Right lobe of liver (tissue), 6 donors: ENCODE results near the gene OPRL1. TPM values are rescaled to one million over a fixed set of nuclear protein-coding genes. Genes with fewer than 3 reads are reported as not detected.

Experiments
- ATAC-seq, 4 donors: fragments of 200-7000 bp; cut with Tn5 transposase; one replicate each; pipeline ENCODE4 v1.9.1; 2020; ENCODE audit warnings: mild to moderate bottlenecking in 4 of 4, moderate library complexity in 4 of 4
- DNase-seq, 3 donors: peaks; one replicate each; pipeline ENCODE4 v3.0.0-alpha.2; 2020
- H3K27ac ChIP-seq, 3 donors: fragments of 200-600 bp; one replicate each; pipeline ENCODE4 v1.8.0; 2022
- H3K27me3 ChIP-seq, 2 donors: fragments of 200-600 bp; one replicate each; pipeline ENCODE4 v1.8.0; 2022
- H3K36me3 ChIP-seq, 4 donors: fragments of 200-600 bp; sonication (generic) in 1 of 4; one replicate each; pipeline versions ENCODE4 v1.5.1 to v1.8.0; 2017 to 2022; ENCODE audit warnings: control low read depth in 1 of 4
- H3K4me1 ChIP-seq, 4 donors: fragments of 200-600 bp; sonication (generic) in 1 of 4; one replicate each; pipeline versions ENCODE4 v1.5.1 to v1.8.0; 2017 to 2022; ENCODE audit warnings: control low read depth in 1 of 4
- H3K4me3 ChIP-seq, 3 donors: fragments of 200-600 bp; one replicate each; pipeline ENCODE4 v1.8.0; 2022
- H3K9me3 ChIP-seq, 4 donors: fragments of 200-600 bp; sonication (generic) in 1 of 4; one replicate each; pipeline versions ENCODE4 v1.5.1 to v1.8.0; 2017 to 2022; ENCODE audit warnings: control low read depth in 1 of 4
- CTCF ChIP-seq, 4 donors: fragments of 200-600 bp in 3 of 4; fragments of 450-650 bp in 1 of 4; IDR thresholded peaks; one replicate each; pipeline versions ENCODE4 v1.5.1 to v1.8.0; 2016 to 2022; ENCODE audit warnings: antibody characterized with exemption in 4 of 4, mild to moderate bottlenecking in 2 of 4
- POLR2A ChIP-seq: fragments of 450-650 bp; IDR thresholded peaks from one replicate; pipeline ENCODE4 v1.6.1; 2017; ENCODE audit warnings: antibody characterized with exemption, mild to moderate bottlenecking
- WGBS: methylation state at CpG from one replicate; pipeline ENCODE4 v1.1.6; 2018; ENCODE audit warnings: low coverage, low lambda C conversion rate; ENCODE audit not compliant: insufficient coverage; ENCODE audit errors: missing lambda C conversion rate; 5-methylcytosine and 5-hydroxymethylcytosine counted together
- intact Hi-C, 2 donors: fragments of 100-400 bp; cut with DNase I; formaldehyde crosslinking; loops; one replicate each; pipeline versions ENCODE4 v1.11.2 to v1.14.1; 2022
- total RNA-seq, 6 experiments: library from RNA; depleted of rRNA in 2 of 6; stranded (reverse); fragments of >200 nt in 2 of 6; fragmentation: NEBNext Ultra II Directional in 3 of 6; extraction: Animal tissue kit (Norgen Biotek cat#: 25700) in 3 of 6; gene quantifications; one replicate each; pipeline versions ENCODE4 v1.1.0 to v1.2.4, GENCODE V29; 2016 to 2023
- donor health status: DM: no; HTN: yes; CAD: no.
- donor health status: DM: no; HTN: no; CAD: no.
- donor health status: DM: no; HTN: no; CAD: no.
- donor health status: DM: no; HTN: yes; CAD: no.
- donor health status: DM: no; HTN: yes; CAD: no.

Gene OPRL1
- total RNA-seq, 6 experiments from 2014 or later = 0.13 to 0.32 (median 0.25) TPM; not detected in 1

GRCh38 chr20:64042054-64042781 is 37.7 kb upstream of the OPRL1 start:
- WGBS = 8% methylated on average over 13 of the region's 55 CpGs
- Histone ChIP-seq H3K27ac (peak overlapping the region in 1 of 3 donors; percentile 70), H3K4me1 (peaks cover 0 to 7% (median 0%) of the 10 kb centered on the region in 4 donors), H3K4me3 (peak overlapping the region in 2 of 3 donors; percentile 7 to 20), H3K36me3 (no peaks in the 10 kb centered on the region), H3K27me3 (peaks cover 0 to 11% of the 10 kb centered on the region in 2 donors), H3K9me3 (no peaks in the 10 kb centered on the region)
- no peak for ATAC-seq
- intact Hi-C loops = no loop called here
- TF ChIP-seq POLR2A = no peak
- TF ChIP-seq CTCF (IDR thresholded peaks at IDR 0.05) = no peak
- no peak for DNase-seq

- WGBS = 88% methylated on average over 9 of the region's 9 CpGs
- Histone ChIP-seq H3K27ac (no peak overlapping the region), H3K36me3 (no peaks in the 10 kb centered on the region), H3K9me3 (no peaks in the 10 kb centered on the region), H3K4me3 (no peak overlapping the region), H3K27me3 (peaks cover 0 to 11% of the 10 kb centered on the region in 2 donors), H3K4me1 (peaks cover 0 to 4% (median 0%) of the 10 kb centered on the region in 4 donors)
- DNase-seq (no peak), ATAC-seq (no peak)
- intact Hi-C loops = no loop called here
- TF ChIP-seq CTCF (IDR thresholded peaks at IDR 0.05) = no peak
- TF ChIP-seq POLR2A = no peak
Measured at GRCh38 chr20:64043768-64044167, 36.1 kb upstream of the OPRL1 start.

DNA sequence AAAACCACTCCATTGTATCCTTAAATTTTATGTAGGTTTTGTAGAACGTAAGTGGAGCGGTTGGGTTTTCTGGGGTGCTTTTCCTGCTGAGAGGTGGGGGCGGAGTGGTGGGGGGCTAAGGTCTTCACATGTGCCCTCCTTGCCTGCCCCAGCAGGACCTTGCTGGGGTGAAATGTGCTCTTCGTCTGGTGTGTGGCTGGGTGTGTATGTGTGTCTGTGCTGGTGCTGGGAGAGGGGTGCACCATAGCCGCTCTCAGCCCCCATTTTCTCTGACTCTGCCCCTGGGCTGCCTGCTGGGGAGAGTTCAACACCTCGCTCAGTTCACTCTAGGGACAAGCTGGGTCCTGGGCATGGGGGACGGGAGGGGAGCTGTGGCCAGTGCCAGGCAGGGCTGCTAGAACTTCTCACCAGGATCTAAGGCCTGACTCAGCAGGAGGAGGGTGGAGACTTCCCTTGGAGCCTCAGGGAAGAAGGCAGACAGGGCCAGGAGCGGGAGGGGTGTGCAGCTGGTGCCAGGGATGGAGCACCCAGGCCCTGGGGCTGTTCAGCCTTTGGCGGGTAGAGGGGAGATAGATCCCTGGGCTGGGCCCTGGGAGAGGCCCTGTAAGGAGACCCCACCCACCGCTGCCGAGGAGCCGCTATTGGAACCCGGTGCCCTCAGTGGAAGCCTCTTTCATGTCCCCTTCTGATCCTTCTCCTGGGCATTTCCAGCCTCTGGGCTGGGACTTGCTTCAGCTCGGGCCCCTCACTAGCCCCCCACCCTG is 35.2 kb upstream of the OPRL1 start:
- WGBS = 60% methylated on average over 4 of the region's 14 CpGs
- no peaks in the 10 kb centered on the region for H3K4me1 ChIP-seq
- no peaks in the 10 kb centered on the region for H3K36me3 ChIP-seq
- peaks cover 0 to 11% of the 10 kb centered on the region in 2 donors for H3K27me3 ChIP-seq
- ATAC-seq = peak; percentile 28 to 44 (median 38)
- TF ChIP-seq CTCF (IDR thresholded peaks at IDR 0.05) (no peak), POLR2A (no peak)
- H3K9me3 ChIP-seq = no peaks in the 10 kb centered on the region
- H3K4me3 ChIP-seq = no peak overlapping the region
- H3K27ac ChIP-seq = no peak overlapping the region
- intact Hi-C loops = no loop called here
- DNase-seq = no peak

DNA sequence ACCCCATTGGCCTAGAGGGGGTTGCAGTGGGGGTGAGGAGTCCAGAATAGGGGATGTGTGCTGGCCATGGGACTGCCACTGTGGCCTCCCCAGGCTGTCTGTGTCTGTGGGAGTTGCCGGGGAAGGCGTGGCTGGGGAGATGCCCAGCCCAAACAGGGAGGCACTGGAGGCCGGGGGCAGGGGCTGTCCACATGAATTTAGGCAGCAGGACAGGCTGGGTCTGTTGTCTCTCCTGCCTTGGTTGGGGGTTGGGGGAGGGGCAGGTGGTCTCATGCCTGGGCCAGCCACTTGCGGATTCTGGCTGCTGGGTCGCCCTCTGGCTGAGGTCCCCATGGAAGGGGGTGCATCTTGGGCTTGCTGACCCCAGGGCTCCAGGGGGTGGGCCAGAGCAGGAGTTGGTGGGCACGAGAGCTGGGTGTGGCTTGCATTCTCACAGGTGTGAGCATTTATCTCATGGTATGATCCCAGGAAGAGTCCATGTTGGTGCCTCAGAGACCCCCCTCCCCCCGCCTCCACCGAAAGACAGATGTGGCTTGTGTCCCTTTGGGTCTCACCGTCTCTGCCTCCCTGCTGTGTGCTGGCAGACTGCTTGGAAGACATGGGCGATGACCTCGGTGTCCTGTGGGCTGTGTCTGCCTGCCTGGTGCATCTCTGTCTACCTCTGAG is 34.4 kb upstream of the OPRL1 start:
- ATAC-seq = peak in 3 of 4 donors; percentile 2 to 10 (median 5)
- no peaks in the 10 kb centered on the region for H3K36me3 ChIP-seq
- WGBS = no CpG with 5 or more reads among the region's 11 CpGs
- no peaks in the 10 kb centered on the region for H3K9me3 ChIP-seq
- no peak for DNase-seq
- no peaks in the 10 kb centered on the region for H3K4me1 ChIP-seq
- H3K27me3 ChIP-seq = peaks cover 0 to 11% of the 10 kb centered on the region in 2 donors
- intact Hi-C loops = no loop called here
- H3K4me3 ChIP-seq = no peak overlapping the region
- TF ChIP-seq POLR2A = no peak
- TF ChIP-seq CTCF (IDR thresholded peaks at IDR 0.05) = no peak
- H3K27ac ChIP-seq = no peak overlapping the region
